Frontal cortex (tissue), 4 donors: ENCODE measurements around the gene C10orf120. TPM values are rescaled to one million over a fixed set of nuclear protein-coding genes. Genes with fewer than 3 reads are reported as not detected.

Source experiments
- DNase-seq, 2 donors: peaks; one replicate each; pipeline ENCODE4 v3.0.0; 2012; ENCODE audit warnings: low spot score in 2 of 2
- FAIRE-seq: peaks from 2 replicates; lab custom pipeline; 2012; peaks lifted over from hg19 to GRCh38; lab: Jason Lieb, UNC
- total RNA-seq: library from RNA; depleted of rRNA; stranded (reverse); fragments of >200 nt; gene quantifications from one replicate; pipeline ENCODE4 v1.2.3, GENCODE V29; 2014
- donor health status: control.
- donor health status: control.
- donor health status: control.

Gene C10orf120
- total RNA-seq, 1 donor from 2014 or later, result not detected

DNA sequence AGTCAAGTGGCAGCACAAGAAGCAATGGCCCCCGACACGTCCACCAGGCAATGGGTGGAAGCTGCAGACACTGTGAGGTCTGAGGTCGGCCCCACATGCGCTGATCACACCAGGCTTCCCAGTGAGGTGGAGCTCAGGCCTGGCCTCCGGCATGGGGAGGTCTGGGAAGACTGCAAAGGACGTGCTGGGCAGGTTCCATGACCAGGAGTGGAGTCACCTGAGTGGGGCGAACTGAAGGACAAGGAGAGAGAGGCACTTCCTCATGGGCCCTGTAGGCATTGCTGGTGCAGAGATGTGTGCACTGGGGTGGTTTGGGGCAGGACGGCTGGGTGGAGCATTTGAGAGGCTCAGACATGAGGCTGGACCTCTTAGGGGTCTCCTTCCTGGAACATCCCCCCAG is 35.1 kb downstream of the C10orf120 start:
- no peak for DNase-seq
- no peak for FAIRE-seq

DNA sequence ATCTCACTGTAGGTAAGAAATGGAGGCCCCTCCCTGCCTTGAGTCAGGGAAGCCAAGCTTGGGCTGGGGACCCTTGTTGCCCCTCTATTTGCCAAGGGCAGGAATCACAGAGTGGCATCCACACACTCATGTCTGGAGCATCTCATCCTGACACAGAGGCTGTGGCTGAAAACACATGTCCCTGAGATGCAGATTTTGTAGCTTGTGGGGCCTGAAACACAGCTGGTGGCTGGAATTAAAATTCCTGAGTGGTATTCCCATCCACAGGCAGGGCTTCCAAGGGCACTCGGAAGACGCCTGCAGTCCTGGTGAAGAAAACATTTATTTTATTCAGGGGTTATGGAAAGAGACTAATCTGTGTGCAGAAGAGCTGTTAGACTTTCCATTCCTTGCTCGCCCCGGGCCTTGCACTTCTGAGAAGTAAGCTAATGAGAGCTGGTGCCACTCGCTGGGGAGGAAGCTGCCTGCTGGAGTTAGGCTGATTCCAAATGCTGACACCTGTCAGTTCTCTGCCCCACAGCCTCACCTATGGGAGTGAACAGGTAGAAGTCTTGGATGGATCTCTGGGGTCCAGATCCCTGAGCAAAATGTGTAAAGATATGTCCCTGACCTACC is 36.0 kb downstream of the C10orf120 start:
- FAIRE-seq (no peak), DNase-seq (no peak)

DNA sequence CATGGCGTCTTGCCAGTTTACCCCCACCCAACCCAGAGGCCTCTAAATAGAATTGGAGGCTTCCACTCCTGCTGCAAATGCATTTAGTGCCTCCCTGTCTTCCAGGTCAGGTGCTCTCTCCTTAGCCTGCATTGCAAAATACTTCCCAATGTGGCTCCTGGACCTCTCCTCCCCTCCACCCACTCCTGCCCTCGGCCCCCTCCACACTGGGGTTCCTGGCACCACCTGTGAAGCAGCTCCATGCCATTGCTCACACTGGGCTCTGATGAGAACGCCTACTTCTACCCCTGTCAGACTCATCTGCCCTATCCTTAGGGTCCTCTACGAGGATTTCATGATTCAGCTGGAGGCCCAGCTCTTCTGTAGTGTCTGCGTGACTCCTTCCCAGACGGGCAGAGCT is 37.4 kb downstream of the C10orf120 start:
- DNase-seq (no peak), FAIRE-seq (no peak)

DNA sequence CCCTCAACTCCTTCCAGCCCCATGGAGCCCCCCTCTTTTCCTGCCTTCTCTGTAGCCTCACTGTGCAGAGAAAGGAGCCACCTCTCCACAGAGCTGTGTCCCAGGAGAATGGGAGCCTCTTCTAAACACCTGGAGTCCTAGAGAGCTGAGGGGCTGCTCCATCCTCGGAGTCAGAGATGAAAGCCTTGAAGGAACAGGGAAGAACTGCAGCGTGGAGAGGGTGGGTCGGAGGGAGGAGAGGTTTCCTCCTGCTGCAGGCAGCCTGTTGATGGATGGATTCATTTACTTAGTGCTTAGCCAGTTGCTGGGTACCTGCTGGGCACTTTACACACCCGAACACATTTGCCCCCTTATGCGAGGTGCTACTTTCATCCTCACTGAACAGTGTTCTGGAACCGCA is 39.0 kb downstream of the C10orf120 start:
- no peak for FAIRE-seq

DNA sequence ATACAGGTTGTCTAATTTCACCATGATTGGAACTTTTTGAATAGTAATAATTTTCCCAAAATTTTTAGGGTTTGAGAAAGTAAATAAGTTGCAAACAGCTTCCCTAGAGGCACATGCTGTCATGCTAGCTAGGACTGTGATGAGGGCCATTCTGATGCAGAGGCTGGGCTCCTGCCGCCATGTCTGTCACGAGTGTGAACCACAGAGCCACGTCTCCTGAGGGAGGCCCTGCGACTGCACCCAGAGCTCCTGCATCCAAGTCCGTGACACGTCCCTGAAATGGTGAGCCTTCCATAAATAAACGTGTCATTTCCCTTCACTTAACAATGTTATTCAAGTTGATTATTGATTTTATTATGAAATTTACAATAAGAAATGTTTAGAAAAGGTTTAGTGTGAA is 40.0 kb downstream of the C10orf120 start:
- DNase-seq (no peak), FAIRE-seq (no peak)

More for the DNA sequence above, 39.0 kb downstream of the C10orf120 start:
- DNase-seq, result no peak

DNA sequence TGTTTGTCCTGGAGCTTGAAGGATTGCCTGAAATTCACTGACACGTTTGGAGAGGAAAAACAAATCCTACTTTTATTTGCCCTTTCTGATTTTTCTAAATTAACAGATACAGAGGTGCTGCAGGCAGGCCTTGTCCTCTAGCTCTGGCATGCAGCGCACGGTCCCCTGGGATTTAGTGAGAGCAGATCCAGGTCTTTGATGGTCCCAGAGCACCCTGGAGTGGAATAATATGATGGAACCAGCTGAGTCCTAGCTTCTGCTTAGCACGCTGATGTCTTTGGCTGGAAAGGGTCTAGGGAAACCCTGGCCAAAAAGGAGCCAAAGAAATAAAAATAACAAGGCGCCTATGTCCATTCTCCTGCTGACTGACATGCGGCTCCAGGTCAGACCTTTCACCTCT is 40.5 kb downstream of the C10orf120 start:
- no peak for DNase-seq
- no peak for FAIRE-seq

DNA sequence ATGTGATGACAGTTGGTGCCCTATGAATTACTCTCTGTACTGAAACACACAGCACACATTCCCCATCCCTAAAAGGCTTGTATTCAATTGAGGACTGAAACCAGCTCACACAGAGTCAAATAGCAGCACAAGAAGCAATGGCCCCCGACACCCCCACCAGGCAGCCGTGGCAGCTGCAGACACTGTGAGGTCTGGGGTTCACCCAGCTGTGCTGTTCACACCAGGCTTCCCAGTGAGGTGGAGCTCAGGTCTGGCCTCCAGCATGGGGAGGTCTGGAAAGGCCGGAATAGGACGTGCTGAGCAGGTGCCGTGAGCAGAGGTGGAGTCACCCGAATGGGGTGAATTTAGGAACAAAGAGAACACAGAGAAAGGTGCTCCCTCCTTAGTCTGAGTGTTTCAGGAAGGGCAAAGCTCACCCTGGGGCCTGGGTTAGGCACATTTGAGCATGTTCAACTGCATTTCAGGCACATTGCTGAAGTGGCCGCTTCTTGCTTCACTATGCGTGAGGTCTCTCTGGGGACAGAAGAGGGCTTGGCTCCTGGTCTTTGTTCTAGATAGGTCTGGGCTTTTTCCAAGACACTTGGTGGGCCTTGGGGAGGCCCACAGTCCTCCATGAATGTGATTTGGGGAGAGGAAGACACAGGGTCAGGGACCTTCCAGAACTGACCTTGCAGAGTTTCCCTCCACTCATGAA is 41.1 kb downstream of the C10orf120 start:
- FAIRE-seq (no peak), DNase-seq (no peak)

DNA sequence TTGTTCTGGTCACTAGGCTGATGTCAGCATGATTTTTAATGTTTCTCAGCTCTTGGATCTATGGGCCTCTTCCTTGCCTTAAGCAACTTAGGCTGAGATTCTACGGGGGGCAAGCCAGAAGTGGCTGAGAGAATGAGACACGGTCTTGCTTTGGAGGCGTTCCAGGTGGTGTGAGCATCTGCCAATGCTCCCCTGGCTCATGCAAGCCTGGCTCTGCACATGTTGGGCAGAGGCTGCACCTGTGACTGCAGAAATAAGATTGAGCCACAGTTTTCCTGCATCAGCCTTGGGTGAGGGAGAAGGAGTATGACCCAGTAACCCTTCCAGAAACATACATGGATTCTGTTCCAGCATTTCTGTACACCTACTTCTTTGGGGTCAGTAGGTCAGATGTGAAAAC is 41.9 kb downstream of the C10orf120 start:
- DNase-seq (no peak), FAIRE-seq (no peak)

DNA sequence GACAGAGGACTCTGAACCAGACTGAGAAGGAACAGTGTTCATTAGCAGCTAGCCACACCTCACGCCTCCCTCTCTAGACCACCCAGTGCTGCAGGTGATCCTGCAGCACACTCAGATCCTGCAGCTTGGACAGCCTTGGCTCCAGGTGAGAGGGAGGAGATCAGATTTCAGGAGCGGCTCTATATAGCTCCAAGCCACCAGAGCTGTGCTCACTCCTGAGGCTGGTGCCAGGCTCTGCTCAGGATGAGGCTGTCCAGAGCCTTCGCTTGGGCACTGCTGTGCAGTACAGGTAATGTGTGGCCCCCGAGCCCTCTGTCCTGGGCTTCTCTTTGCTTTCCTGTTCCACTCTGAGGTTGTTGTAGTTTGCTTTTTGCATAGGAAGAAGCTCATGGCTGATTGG is 42.4 kb downstream of the C10orf120 start:
- FAIRE-seq (no peak), DNase-seq (no peak)

DNA sequence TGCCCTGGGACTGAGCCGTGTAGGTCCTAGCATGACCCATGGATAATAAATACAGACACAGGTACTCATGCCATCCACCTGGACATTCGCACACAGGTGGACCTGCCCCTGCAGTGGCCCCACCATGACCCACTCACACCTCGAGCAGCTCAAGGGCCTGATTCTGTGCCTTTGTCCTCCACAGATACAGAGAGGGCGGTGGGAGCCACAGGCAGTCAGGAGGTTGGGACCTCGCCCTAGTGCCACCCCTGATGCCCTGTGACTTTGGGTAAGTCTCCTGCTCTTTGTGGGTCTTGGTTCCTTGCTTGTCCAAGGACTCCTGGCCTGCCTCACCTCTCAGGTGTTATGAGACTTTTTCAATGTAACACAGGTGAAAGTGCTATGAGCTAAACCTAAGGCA is 42.9 kb downstream of the C10orf120 start:
- FAIRE-seq (no peak), DNase-seq (no peak)

DNA sequence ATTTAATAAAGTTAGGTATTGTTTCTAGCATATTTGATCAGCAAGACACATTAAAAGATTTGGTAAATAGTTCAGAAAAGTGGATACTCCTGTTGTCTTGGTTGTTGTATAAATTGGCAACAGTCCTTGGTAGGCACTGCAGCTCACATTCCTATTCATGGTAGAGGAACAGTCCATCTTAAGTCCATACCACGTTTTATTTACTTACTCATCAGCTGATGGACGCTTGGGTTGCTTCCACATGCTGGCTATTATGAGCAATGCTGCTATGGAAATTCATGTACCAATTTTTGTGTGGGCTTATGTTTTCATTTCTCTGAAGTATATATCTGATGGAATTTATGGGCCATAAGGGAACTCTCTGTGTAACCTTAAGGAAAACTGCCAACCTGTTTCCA is 43.3 kb downstream of the C10orf120 start:
- DNase-seq (no peak), FAIRE-seq (no peak)

DNA sequence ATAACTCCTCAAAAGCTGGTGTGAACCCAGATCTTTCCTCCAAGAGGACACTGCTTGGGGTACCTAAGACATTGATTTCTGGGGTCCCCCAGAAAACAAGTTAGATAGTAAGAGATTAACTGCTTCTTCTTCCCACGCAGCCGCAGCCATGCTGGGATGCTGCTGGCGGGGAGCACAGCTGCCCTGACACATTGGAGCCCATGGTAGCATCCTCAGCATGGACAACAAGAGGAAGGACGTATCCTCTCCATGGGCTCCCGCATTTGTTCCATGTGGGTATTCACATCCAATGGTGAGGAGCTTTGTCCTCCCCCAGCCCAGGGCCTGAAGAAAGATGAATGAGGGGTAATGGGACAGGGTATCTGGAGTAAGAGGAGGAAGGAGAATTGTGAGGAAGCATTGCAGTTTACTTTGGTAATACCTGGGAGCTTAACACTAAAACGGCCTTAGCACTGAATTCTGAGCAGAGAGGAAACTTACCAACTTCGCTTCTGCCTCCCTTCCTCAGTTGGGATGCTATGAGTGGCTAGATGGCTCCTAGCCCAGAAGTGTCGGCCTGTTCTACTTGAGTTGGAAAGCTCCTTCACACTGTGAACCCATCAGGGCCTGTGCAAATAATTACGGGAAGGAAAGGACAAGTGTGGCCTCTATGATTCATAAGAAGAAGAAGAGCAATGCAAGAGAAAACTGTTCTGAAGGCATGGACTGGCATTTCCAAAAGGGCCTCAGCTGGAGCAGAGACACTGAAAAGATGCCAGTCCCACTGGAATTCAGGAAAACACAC is 43.9 kb downstream of the C10orf120 start:
- FAIRE-seq (no peak), DNase-seq (no peak)

DNA sequence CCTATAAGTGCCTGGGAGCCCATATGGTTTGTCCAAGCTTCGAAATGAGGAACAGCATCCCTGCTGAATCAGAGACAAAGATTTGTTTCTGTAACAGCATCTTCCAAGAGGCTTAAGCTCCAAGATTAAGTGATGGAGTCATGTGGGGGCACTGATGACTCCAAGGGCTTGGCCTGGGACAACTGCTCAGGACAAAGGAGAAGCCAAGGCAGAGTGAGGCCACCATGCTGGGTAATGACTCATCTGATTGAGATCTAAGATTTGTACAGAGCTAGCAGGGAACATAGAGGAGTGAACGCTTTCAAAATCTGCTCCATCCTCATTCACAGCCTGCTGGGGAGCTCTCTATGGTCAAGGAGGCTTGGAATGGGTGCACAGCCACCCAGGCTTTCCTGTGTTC is 49.3 kb downstream of the C10orf120 start:
- FAIRE-seq (no peak), DNase-seq (no peak)

DNA sequence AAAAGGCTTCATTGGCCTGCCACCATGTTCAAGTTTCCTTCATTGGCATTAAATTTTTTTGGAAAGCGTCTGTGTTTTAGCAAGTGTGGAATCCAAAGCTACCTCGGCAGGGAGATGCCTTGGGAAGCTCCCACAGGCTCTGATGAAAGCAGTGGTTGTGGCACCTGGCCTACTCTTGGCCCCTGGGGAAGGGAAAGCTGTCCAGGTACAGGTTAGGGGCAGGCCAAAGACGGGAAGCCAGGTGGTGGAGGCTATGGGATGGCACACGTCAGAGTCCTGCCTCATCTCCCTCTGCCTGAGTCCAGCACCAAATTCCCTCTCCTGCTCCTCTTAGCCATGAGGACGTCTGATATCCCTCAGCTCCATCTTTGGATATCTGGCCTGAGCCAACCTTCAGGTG is 49.7 kb downstream of the C10orf120 start:
- no peak for FAIRE-seq

DNA sequence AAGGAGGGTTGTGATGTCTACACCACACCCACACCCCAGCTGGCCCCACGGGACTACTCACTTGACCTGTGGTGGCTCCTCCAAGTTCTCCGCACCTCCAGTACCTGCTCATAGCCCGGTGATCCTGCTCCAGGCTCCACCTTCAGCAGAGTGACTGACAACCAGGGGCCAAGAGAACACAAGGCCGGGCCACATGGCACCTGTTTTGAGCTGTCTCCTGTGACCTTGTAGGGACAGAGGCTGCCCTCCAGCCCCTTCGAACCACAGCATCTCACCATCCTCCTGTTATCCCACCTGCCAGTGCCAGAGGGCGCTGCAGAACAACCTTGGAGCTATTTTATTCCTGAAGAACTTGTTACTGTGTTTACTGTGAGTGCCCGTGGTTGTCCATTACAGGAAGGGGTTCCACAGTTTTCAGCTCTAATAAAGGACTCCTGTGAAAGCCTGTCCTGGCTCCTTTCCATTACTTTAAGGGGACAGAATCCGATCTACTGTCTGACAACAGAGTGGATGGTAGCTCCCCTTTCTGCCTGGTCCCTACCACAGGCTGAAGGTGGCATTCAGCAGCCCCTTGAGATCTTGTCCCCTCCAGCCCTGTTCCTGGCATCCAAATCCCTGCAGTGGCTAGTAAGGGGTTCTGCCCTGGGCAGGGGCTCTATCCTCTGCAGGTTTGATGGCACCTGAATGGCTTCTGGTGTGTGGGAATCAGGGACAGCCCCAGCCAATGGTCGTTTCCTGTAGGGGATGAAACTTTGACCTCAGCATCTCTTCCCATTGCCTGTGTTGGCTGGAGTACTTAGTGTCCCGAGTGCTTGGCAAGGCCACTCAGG is 50.8 kb downstream of the C10orf120 start:
- FAIRE-seq (no peak), DNase-seq (peak; percentile 41 to 51)

More for the DNA sequence above, 49.7 kb downstream of the C10orf120 start:
- DNase-seq, result no peak

Other genes starting within 250 kb of the C10orf120 start
- not detected for gene ARMS2, start 245.2 kb downstream of the C10orf120 start, total RNA-seq
- gene HTRA1, start 238.3 kb downstream of the C10orf120 start, total RNA-seq, result 41.2 TPM
- gene DMBT1, start 139.1 kb downstream of the C10orf120 start, total RNA-seq, result not detected
- gene CUZD1, start 146.0 kb upstream of the C10orf120 start, total RNA-seq, result 0.41 TPM
- gene FAM24B, start 179.7 kb upstream of the C10orf120 start, total RNA-seq, result 2.9 TPM
- not detected for gene FAM24A, start 210.8 kb upstream of the C10orf120 start, total RNA-seq